ENCODE data around the gene GCNT3.
"Not testable (repeated sequence)": the region's sequence is repeated elsewhere in the genome, so short reads cannot be mapped to it uniquely, and the experiment has no call there.

The GCNT3 gene

DNA sequence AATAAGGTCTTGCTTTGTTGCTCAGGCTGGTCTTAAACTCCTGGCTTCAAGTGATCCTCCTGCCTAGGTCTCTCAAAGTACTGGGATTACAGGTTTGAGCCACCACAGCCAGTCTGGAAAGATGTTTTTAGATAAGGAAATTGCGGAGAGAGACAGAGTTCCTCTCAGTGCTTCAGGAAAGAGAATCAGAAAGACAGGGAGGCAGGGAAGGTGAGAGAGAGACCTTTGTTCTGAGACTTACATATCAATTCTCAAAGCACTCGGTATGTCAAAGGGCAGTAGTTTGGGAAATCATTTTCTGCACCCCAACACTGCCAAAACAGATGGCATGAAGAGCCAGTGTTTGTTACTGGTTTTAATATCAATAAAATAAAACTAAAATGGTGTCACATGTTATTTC lies 13.1 kb upstream of the GCNT3 start:
- peaks cover 4% of the 10 kb centered on the region for H3K36me3 Mint-ChIP-seq
- no peak overlapping the region for H3K27ac Mint-ChIP-seq
- no peak overlapping the region for H3K4me3 Mint-ChIP-seq
- peaks cover 6% of the 10 kb centered on the region for H3K27me3 Mint-ChIP-seq
- peaks cover 4% of the 10 kb centered on the region for H3K9me3 Mint-ChIP-seq
- no peaks in the 10 kb centered on the region for H3K4me1 Mint-ChIP-seq

DNA sequence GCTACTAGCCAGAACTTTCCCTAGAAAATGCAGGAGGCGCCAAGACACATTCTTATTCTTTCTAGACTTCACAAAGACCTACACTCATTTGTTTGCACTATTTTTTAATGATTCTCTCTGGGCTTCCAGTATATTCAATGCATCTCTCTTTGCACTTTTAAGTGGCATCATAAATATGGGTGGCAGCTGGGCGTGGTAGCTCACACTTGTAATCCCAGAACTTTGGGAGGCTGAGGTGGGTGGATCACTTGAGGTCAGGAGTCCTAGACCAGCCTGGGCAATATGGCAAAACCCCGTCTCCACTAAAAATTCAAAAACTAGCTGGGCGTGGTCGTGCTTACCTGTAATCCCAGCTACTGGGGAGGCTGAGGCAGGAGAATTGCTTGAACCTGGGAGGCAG lies 5.6 kb upstream of the GCNT3 start:
- Mint-ChIP-seq H3K27ac (no peak overlapping the region), H3K4me1 (peaks cover under 1% of the 10 kb centered on the region), H3K9me3 (peaks cover 4% of the 10 kb centered on the region), H3K36me3 (peaks cover 4% of the 10 kb centered on the region), H3K4me3 (no peak overlapping the region), H3K27me3 (peaks cover 6% of the 10 kb centered on the region)

DNA sequence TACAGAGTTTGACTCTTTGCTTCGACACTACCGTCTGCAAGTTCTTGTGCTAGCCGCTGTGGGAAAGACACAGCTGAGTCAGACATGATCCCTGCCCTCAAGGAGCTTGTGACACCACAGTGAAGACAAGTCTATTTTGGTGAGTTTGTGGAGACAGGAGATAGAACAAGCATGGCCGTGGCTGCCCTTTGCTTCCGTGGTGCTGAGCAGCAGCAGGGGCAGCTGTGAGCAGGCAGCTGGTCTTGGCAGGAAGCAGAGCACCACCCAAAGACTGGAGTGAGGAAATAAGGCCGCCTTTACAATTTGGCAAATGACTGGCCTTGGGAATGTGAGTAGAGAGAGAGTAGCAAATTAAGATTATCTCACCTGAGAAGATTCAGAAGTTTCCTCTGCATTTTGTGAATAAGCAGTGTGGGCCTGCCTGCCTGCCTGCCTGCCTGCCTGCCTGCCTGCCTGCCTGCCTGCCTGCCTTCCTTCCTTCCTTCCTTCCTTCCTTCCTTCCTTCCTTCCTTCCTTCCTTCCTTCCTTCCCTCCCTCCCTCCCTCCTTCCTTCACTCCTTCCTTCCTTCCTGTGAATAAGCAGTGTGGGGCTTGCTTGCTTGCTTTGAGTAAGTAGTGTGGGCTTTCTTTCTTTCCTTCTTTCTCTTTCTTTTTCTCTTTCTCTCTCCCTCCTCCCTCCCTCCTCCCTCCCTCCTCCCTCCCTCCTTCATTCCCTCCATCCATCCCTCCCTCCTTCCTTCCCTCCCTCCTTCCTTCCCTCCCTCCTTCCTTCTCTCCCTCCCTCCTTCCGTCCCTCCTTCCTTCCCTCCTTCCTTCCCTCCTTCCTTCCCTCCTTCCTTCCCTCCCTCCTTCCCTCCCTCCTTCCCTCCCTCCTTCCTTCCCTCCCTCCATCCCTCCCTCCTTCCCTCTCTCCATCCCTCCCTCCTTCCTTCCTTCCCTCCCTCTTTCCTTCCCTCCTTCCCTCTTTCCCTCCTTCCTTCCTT lies 1.6 kb upstream of the GCNT3 start:
- no peaks in the 10 kb centered on the region for H3K36me3 Mint-ChIP-seq
- no peak overlapping the region for H3K4me3 Mint-ChIP-seq
- H3K4me1 Mint-ChIP-seq, result peaks cover 9% of the 10 kb centered on the region
- H3K9me3 Mint-ChIP-seq, result no peaks in the 10 kb centered on the region
- no peak overlapping the region for H3K27ac Mint-ChIP-seq
- H3K27me3 Mint-ChIP-seq, result no peaks in the 10 kb centered on the region

DNA sequence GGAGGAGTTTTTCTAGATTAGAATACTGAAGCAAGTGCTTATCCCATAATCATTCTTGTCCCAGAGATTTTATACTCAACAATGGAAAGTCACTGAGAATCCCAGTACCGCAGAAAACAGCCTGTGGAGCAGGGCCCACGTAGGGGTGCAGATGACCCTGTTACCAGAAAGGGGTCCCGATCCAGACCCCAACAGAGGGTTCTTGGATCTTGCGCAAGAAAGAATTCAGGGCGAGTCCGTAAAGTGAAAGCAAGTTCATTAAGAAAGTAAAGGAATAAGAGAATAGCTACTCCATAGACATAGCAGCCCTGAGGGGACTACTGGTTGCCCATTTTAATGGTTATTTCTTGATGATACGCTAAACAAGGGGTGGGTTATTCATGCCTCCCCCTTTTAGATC lies 2.6 kb downstream of the GCNT3 start:
- no peaks in the 10 kb centered on the region for H3K36me3 Mint-ChIP-seq
- H3K27ac Mint-ChIP-seq, result no peak overlapping the region
- H3K27me3 Mint-ChIP-seq, result peaks cover 2% of the 10 kb centered on the region
- H3K4me1 Mint-ChIP-seq, result peaks cover 11% of the 10 kb centered on the region
- no peaks in the 10 kb centered on the region for H3K9me3 Mint-ChIP-seq
- H3K4me3 Mint-ChIP-seq, result no peak overlapping the region

DNA sequence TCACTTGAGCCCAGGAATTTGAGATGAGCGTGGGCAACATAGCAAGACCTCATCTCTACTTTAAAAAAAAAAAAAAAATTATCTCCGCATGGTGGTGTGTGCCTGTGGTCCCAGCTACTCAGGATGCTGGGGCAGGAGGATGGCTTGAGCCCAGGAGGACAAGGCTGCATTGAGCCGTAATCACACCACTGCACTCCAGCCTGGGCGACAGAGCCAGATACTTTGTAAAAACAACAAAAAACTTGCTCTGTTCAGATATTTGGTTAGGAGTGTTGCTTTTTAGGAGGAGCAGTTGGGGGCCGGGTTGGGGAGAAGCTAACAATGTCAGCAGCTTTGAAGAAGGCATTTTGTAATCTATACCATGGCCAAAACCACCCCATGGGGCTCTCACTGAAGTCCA lies 4.1 kb downstream of the GCNT3 start:
- Mint-ChIP-seq H3K27ac (no peak overlapping the region), H3K4me3 (no peak overlapping the region), H3K9me3 (no peaks in the 10 kb centered on the region), H3K27me3 (peaks cover 5% of the 10 kb centered on the region), H3K4me1 (peaks cover 11% of the 10 kb centered on the region), H3K36me3 (no peaks in the 10 kb centered on the region)

DNA sequence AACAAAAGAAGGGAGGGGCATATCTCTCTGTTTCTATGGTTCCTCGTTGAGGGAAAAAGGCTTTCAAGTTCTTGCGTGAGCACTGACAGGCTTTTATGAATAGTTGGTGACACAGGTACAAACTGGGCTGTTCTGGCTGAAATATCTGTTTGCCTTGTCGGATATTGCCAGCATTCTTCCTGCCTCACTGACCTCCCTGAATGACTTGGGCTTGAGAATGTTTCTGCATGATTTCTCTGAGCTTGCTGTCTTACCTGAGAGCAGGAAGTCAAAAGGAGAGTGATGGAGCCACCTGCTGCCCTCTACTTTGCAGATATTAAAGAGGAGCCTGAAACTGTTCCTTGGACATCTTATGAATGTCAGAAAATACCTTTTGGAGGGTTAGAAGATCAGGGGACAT lies 4.8 kb downstream of the GCNT3 start:
- Mint-ChIP-seq H3K27ac (no peak overlapping the region), H3K4me1 (peaks cover 7% of the 10 kb centered on the region), H3K36me3 (no peaks in the 10 kb centered on the region), H3K4me3 (no peak overlapping the region), H3K9me3 (no peaks in the 10 kb centered on the region), H3K27me3 (peaks cover 5% of the 10 kb centered on the region)

DNA sequence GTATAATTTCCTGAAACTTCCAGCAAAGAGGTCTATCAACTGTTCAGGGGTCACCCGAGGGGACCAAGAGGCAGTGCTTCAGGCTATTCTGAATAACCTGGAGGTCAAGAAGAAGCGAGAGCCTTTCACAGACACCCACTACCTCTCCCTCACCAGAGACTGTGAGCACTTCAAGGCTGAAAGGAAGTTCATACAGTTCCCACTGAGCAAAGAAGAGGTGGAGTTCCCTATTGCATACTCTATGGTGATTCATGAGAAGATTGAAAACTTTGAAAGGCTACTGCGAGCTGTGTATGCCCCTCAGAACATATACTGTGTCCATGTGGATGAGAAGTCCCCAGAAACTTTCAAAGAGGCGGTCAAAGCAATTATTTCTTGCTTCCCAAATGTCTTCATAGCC lies 6.8 kb downstream of the GCNT3 start:
- H3K36me3 Mint-ChIP-seq, result no peaks in the 10 kb centered on the region
- H3K9me3 Mint-ChIP-seq, result no peaks in the 10 kb centered on the region
- no peak overlapping the region for H3K4me3 Mint-ChIP-seq
- H3K27me3 Mint-ChIP-seq, result peaks cover 5% of the 10 kb centered on the region
- H3K27ac Mint-ChIP-seq, result no peak overlapping the region
- peaks cover 5% of the 10 kb centered on the region for H3K4me1 Mint-ChIP-seq

DNA sequence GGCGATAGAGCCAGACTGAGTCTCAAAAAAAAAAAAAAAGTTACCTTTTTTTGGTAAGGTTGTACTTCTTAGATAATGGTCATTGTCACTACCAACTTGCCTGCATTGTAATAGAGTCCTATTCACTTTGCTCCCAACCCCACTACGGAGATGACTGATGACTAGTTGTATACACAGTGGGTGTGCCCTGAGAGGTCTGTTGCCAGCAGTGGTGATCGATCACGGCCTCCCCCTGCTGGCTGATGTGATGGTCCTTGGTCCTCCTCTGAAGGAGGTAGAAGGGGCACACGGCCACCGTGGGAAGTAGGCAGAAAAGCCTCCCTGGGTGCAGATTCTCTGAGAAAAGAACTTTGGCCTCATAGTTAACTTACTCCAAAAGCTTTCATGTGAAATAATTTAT lies 10.7 kb downstream of the GCNT3 start:
- H3K4me3 Mint-ChIP-seq, result no peak overlapping the region
- no peaks in the 10 kb centered on the region for H3K9me3 Mint-ChIP-seq
- no peaks in the 10 kb centered on the region for H3K36me3 Mint-ChIP-seq
- no peak overlapping the region for H3K27ac Mint-ChIP-seq
- no peaks in the 10 kb centered on the region for H3K4me1 Mint-ChIP-seq
- peaks cover 5% of the 10 kb centered on the region for H3K27me3 Mint-ChIP-seq

DNA sequence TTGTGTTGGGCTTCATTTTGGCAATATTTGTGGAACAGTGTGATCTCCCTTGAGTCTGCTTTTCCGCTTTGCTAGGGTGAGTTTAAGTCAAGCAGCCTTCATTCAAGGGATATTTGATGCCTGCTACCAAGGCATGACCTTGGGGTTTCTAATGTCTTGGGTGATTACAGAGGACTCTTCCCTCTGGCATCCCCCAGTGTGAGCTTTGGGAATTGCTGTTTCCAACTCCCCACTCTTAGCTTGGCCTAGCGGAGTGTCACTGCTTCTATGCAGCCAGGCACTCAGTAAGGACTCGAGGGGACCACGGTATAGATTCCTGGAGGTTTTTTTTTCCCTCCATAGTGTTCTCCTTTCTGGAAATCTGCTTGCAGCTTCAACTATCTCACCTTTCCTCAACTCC lies 21.1 kb downstream of the GCNT3 start:
- Mint-ChIP-seq H3K4me3 (no peak overlapping the region), H3K27ac (no peak overlapping the region), H3K27me3 (no peaks in the 10 kb centered on the region), H3K4me1 (no peaks in the 10 kb centered on the region), H3K9me3 (no peaks in the 10 kb centered on the region), H3K36me3 (peaks cover 6% of the 10 kb centered on the region)

DNA sequence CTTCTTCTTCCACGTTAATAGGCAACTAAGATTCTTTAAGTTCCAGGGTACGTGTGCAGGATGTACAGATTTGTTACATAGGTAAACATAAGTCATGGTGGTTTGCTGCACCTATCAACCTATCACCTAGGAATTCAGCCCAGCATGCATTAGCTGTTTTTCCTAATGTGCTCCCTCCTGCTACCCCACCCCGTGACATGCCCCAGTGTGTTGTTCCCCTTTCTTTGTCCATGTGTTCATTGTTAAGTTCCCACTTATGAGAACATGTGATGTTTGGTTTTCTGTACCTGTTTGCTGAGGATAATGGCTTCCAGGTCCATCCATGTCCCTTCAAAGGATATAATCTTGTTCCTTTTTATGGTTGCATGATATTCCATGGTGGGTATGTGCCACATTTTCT lies 24.6 kb downstream of the GCNT3 start:
- peak overlapping the region; percentile 48 for H3K27ac Mint-ChIP-seq
- H3K4me1 Mint-ChIP-seq, result peaks cover 6% of the 10 kb centered on the region
- H3K9me3 Mint-ChIP-seq, result no peaks in the 10 kb centered on the region

DNA sequence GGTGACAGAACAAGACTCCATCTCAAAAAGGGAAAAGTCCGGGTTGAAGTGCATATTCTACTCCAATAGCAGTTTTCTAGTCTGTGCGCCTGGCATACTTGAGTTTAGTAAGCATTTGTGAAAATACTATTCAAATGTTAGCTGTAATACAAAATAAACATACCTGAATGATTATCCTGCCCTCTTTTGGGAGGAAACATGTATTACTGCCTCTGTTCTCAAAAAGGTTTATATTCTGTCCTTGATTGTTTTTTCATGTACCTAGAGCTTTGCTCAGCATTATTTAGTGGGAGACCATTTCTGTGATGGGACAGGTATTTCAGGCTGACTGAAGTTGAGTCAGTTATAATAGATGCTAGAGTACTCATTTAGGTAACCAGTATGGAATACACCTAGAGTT lies 25.9 kb downstream of the GCNT3 start:
- not testable (repeated sequence) for H3K4me3 Mint-ChIP-seq, H3K9me3 Mint-ChIP-seq, H3K36me3 Mint-ChIP-seq, H3K27me3 Mint-ChIP-seq, H3K4me1 Mint-ChIP-seq
- H3K27ac Mint-ChIP-seq, result peak overlapping the region; percentile 18

More for the DNA sequence above, 24.6 kb downstream of the GCNT3 start:
- H3K36me3 Mint-ChIP-seq, result peaks cover 7% of the 10 kb centered on the region
- H3K4me3 Mint-ChIP-seq, result no peak overlapping the region
- H3K27me3 Mint-ChIP-seq, result no peaks in the 10 kb centered on the region

DNA sequence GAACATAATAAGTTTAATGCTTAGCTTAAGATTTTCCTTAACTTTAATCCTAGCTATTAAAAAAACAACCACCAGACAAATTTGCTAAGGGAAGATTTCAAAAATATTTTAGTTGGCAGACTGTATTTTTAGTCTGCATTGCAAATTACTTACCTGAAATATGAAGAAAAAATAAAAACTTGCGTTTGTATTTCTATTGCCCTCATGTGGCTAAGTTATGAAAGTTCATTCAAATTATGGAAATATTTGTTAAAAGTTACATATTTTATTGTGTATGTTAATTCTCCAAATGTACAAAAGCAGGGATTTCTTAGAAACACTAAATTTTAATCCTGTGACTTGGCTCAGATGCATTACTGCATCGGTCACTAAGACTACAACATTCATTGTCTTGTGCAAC lies 30.8 kb downstream of the GCNT3 start:
- H3K9me3 Mint-ChIP-seq, result no peaks in the 10 kb centered on the region
- no peak overlapping the region for H3K27ac Mint-ChIP-seq
- H3K36me3 Mint-ChIP-seq, result peaks cover 6% of the 10 kb centered on the region
- no peak overlapping the region for H3K4me3 Mint-ChIP-seq
- peaks cover 16% of the 10 kb centered on the region for H3K4me1 Mint-ChIP-seq
- no peaks in the 10 kb centered on the region for H3K27me3 Mint-ChIP-seq

DNA sequence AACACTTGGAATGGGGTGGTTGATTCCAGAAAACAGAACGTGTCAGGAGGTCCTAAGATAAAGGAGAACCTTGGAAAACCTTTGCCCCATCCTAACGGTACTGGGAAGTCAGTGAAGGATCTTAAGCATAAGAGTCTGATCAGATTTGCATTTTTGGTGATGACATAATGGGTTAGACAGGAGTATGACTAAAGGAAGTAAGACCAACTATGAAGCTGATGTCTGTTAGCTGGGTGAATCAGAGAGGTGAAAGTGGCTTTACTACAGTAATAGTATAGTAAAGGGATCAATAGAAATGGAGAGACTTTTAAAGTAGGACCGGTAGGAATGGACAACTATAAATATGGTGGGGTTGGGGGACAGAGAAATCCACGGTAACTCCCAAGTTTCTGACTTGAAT lies 33.2 kb downstream of the GCNT3 start:
- peaks cover 8% of the 10 kb centered on the region for H3K36me3 Mint-ChIP-seq
- peak overlapping the region; percentile 30 for H3K27ac Mint-ChIP-seq
- no peak overlapping the region for H3K4me3 Mint-ChIP-seq
- H3K27me3 Mint-ChIP-seq, result no peaks in the 10 kb centered on the region
- H3K4me1 Mint-ChIP-seq, result peaks cover 14% of the 10 kb centered on the region
- H3K9me3 Mint-ChIP-seq, result no peaks in the 10 kb centered on the region

DNA sequence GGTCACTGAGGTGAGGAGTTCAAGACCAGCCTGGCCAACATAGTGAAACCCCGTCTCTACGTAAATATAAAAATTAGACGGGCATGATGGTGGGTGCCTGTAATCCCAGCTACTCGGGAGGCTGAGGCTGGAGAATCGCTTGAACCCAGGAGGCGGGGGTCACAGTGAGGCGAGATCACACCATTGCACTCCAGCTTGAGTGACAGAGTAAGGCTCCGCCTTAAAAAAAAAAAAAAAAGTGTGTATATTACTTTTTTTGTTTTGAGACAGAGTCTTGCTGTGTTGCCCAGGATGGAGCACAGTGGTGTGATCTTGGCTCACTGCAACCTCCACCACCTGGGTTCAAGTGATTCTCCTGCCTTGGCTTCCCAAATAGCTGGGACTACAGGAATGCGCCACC lies 34.2 kb downstream of the GCNT3 start:
- peaks cover 11% of the 10 kb centered on the region for H3K36me3 Mint-ChIP-seq
- H3K4me1 Mint-ChIP-seq, result peaks cover 22% of the 10 kb centered on the region

DNA sequence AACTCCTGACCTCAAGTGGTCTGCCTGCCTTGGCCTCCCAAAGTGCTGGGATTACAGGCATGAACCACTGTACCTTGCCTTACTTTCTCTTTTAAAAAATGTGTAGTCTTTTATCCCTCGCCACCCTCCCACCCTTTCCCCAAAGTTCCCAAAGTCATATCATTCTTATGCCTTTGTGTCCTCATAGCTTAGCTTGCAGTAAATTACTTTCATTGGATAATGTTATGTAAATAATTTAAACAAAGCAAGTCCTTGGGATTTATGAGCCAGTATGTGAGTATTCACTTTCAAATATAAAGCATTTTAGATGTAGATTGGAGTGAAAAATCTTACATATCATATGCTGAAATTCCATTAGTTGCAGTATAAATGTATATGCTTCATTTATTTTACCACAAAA lies 34.7 kb downstream of the GCNT3 start:
- H3K27ac Mint-ChIP-seq, result no peak overlapping the region
- H3K36me3 Mint-ChIP-seq, result peaks cover 12% of the 10 kb centered on the region
- H3K4me3 Mint-ChIP-seq, result no peak overlapping the region
- no peaks in the 10 kb centered on the region for H3K27me3 Mint-ChIP-seq
- peaks cover 24% of the 10 kb centered on the region for H3K4me1 Mint-ChIP-seq
- H3K9me3 Mint-ChIP-seq, result no peaks in the 10 kb centered on the region

More for the DNA sequence above, 34.2 kb downstream of the GCNT3 start:
- H3K9me3 Mint-ChIP-seq, H3K27ac Mint-ChIP-seq, H3K4me3 Mint-ChIP-seq, H3K27me3 Mint-ChIP-seq: not testable (repeated sequence)

DNA sequence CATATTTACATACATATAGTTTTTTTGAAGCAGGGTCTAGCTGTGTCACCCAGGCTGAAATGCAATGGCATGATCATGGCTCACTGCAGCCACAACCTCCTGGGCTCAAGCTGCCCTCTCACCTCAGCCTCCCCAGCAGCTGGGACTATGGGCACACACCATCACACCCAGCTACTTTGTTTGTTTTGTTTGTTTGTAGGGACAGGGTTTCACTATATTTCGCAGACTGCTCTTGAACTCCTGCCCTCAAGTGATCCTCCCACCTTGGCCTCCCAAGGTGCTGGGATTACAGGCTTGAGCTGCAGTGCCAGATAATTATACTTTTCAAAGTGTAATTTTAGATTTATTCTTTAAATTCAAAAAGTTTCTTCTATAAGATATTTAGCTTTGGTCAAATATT lies 35.5 kb downstream of the GCNT3 start:
- Mint-ChIP-seq H3K9me3 (no peaks in the 10 kb centered on the region), H3K27ac (no peak overlapping the region), H3K4me1 (peaks cover 24% of the 10 kb centered on the region), H3K27me3 (no peaks in the 10 kb centered on the region), H3K4me3 (no peak overlapping the region), H3K36me3 (peaks cover 12% of the 10 kb centered on the region)

DNA sequence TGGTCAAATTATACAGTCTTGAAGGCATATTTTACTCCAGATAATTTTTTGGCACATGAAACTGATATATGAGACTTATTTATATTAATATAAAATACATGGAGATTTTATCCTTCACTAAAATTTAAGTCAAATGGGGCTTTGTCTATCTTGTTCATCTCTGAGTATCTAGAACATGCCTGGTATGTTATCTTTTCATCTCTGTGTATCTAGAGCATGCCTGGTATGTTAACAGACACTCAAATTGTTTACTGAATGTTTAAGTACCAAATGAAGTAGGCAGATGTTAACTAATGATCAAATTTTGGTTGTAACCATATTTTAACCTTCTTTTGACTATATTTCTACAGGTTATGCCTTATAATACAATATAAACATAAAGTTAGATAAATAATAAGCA lies 38.0 kb downstream of the GCNT3 start:
- Mint-ChIP-seq H3K36me3 (peaks cover 20% of the 10 kb centered on the region), H3K9me3 (no peaks in the 10 kb centered on the region), H3K4me1 (peaks cover 28% of the 10 kb centered on the region), H3K4me3 (no peak overlapping the region), H3K27ac (no peak overlapping the region), H3K27me3 (no peaks in the 10 kb centered on the region)

Measured in activated naive CD4-positive, alpha-beta T cell treated with anti-CD3 and anti-CD28 coated beads, Interleukin-2, amount 50 U/mL, for 24 hours (primary cell).